ENCODE results near the gene HOOK2. TPM values are rescaled to one million over a fixed set of nuclear protein-coding genes. Genes with fewer than 3 reads are reported as not detected.
A peak's percentile ranks its signal among the peaks of the same experiment; 100 is the strongest.

The HOOK2 gene
- total RNA-seq, 1 experiment from 2014 or later, result 70.0 TPM

GRCh38 chr19:12789904-12790619 is 14.7 kb upstream of the HOOK2 start:
- peak; percentile 63 for ATAC-seq
- Mint-ChIP-seq H3K27me3 (ENCODE audit: low read depth) (peaks cover 32% of the 10 kb centered on the region), H3K36me3 (no peaks in the 10 kb centered on the region), H3K4me1 (peaks cover 29% of the 10 kb centered on the region), H3K9me3 (no peaks in the 10 kb centered on the region), H3K4me3 (peak overlapping the region; percentile 84), H3K27ac (peak overlapping the region; percentile 79; the same call in 1 of the 2 replicates)
- peak; percentile 98 for DNase-seq (ENCODE audit: low spot score)
- ChIA-PET POLR2A (interaction anchor here (1.4 to 1.7 kb wide), 3 partner anchors 12 to 24 kb away, joined by 3 to 5 read pairs (median 4); no protein-coding TSS in a partner anchor), CTCF (interaction anchor here (1.4 to 14.0 kb wide), 9 partner anchors 12 to 95 kb away, joined by 3 to 341 read pairs (median 8); partner anchors contain the start of gene HOOK2)
- TF ChIP-seq TP53 (CRISPR knock-in tag; IDR thresholded peaks at IDR 0.05) (no peak), CREM (CRISPR knock-in tag; IDR thresholded peaks at IDR 0.05) (no peak), ATF2 (CRISPR knock-in tag; IDR thresholded peaks at IDR 0.05; ENCODE audit: borderline replicate concordance, low read depth) (no peak), ZBTB43 (CRISPR knock-in tag; IDR thresholded peaks at IDR 0.05) (no peak), ATF3 (CRISPR knock-in tag; conservative IDR thresholded peaks at IDR 0.05) (no peak), PRRX2 (CRISPR knock-in tag; IDR thresholded peaks at IDR 0.05) (no peak), AR (CRISPR knock-in tag; IDR thresholded peaks at IDR 0.05) (no peak), JUN (CRISPR knock-in tag; IDR thresholded peaks at IDR 0.05) (no peak), ZNF416 (CRISPR knock-in tag; IDR thresholded peaks at IDR 0.05) (no peak), GTF2I (CRISPR knock-in tag; conservative IDR thresholded peaks at IDR 0.05) (no peak), ZNF532 (CRISPR knock-in tag; IDR thresholded peaks at IDR 0.05; ENCODE audit: borderline replicate concordance) (no peak), ZNF232 (CRISPR knock-in tag; IDR thresholded peaks at IDR 0.05) (no peak), E2F5 (CRISPR knock-in tag; IDR thresholded peaks at IDR 0.05) (peak; percentile 91), SP1 (CRISPR knock-in tag; conservative IDR thresholded peaks at IDR 0.05) (peak; percentile 87; the same call in 1 of the 2 replicates), GRHL2 (CRISPR knock-in tag; IDR thresholded peaks at IDR 0.05; ENCODE audit: insufficient replicate concordance, severe bottlenecking) (no peak), GABPB1 (CRISPR knock-in tag; IDR thresholded peaks at IDR 0.05) (peak; percentile 40; the same call in 1 of the 2 replicates), ESRRA (CRISPR knock-in tag; IDR thresholded peaks at IDR 0.05; ENCODE audit: borderline replicate concordance) (no peak), ETV6 (CRISPR knock-in tag; IDR thresholded peaks at IDR 0.05) (0 out of 2 replicates have a peak, but pooled peaks have one; percentile 31), ATF6 (CRISPR knock-in tag; IDR thresholded peaks at IDR 0.05) (no peak), NFE2L1 (CRISPR knock-in tag; IDR thresholded peaks at IDR 0.05) (no peak), FOXJ3 (CRISPR knock-in tag; IDR thresholded peaks at IDR 0.05; ENCODE audit: borderline replicate concordance) (no peak), ZBTB21 (CRISPR knock-in tag; IDR thresholded peaks at IDR 0.05; ENCODE audit: borderline replicate concordance) (peak; percentile 42; the same call in 1 of the 2 replicates), ATF1 (CRISPR knock-in tag; IDR thresholded peaks at IDR 0.05) (no peak), MAX (CRISPR knock-in tag; IDR thresholded peaks at IDR 0.05) (peak; percentile 71)
